ENCODE measurements around the gene WASHC2A.
"Not testable (repeated sequence)": the region's sequence is repeated elsewhere in the genome, so short reads cannot be mapped to it uniquely, and the experiment has no call there.

WASHC2A gene

DNA sequence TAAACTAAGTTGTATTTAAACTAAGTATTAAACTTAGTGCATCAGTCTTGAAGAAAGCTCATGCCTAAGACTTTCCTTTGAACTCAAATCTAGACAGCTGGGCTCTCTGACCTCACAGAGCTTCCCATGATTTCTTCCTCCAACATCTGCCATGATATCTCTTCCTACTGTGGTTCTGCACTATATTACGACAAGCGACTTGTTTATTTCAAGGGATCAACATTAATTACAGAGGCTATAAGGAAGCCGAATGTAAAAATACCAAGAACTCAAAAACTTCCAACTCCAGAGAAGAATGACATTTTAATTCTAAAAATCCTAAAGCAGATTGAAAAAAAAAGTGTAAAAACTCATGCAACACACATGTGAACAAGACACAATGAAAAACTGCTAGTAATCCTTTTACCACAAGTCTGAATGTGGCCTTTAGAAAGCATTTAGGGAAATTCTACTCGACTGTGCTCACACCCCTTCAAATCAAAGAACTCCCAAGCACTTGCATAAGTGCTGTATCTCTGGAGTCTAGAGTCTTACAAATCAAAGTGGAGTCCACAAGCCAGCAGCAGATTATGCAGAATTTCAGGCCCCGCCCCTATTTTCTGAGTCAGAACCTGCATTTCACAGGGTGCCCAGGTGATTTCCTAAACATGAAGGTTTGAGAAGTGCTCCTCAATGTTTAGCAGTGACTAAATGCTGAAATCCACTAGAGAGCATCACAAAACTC lies 22.7 kb upstream of the WASHC2A start:
- in situ Hi-C loops (cut with HindIII; ENCODE audit: low sequenced_read_pairs) = no loop called here
- H3K4me3 ChIP-seq (ENCODE audit: low read depth, low read length) = no peak overlapping the region
- TF ChIP-seq, protein P1, sequence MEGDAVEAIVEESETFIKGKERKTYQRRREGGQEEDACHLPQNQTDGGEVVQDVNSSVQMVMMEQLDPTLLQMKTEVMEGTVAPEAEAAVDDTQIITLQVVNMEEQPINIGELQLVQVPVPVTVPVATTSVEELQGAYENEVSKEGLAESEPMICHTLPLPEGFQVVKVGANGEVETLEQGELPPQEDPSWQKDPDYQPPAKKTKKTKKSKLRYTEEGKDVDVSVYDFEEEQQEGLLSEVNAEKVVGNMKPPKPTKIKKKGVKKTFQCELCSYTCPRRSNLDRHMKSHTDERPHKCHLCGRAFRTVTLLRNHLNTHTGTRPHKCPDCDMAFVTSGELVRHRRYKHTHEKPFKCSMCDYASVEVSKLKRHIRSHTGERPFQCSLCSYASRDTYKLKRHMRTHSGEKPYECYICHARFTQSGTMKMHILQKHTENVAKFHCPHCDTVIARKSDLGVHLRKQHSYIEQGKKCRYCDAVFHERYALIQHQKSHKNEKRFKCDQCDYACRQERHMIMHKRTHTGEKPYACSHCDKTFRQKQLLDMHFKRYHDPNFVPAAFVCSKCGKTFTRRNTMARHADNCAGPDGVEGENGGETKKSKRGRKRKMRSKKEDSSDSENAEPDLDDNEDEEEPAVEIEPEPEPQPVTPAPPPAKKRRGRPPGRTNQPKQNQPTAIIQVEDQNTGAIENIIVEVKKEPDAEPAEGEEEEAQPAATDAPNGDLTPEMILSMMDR (IDR thresholded peaks at IDR 0.05; ENCODE audit: low read depth, low read length) = no peak
- DNase-seq (ENCODE audit: low read depth, low spot score) = no peak

DNA sequence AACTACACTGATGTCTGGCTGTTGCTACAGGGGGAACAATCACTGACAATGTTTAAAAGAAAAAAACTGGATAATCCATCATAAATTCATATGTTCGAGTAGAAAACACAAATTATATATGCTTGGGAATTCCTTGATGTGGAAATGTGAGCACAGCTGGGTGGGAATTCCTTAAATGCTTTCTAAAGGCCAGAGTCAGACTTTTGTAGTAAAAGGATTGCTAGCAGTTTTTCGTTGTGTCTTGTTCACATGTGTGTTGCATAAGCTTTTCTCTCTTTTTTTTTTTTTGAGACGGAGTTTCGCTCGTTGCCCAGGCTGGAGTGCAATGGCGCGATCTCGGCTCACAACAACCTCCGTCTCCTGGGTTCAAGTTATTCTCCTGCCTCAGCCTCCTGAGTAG lies 21.3 kb upstream of the WASHC2A start:
- DNase-seq (ENCODE audit: low read depth, low spot score); H3K4me3 ChIP-seq (ENCODE audit: low read depth, low read length); in situ Hi-C loops (cut with HindIII; ENCODE audit: low sequenced_read_pairs): not testable (repeated sequence)

DNA sequence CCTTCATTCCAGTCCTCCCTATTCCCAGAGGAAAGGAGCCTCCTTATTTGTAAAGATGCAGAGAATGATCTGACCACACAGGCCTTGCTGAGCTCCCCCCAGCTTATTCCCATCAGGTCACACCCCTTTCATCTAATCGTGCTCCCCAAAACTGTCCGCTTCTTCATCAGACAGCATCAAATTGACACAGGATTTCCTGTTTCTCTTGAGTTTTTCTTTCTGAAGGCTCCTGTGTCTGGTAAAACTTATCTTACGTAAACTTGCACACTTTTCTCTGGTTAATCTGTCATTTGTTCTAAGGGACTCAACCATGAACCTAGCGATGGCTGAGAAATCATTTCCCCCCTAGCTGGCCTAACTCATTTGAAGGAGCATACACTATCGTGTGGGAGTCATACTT lies 20.2 kb upstream of the WASHC2A start:
- DNase-seq (ENCODE audit: low read depth, low spot score); in situ Hi-C loops (cut with HindIII; ENCODE audit: low sequenced_read_pairs); H3K4me3 ChIP-seq (ENCODE audit: low read depth, low read length): not testable (repeated sequence)

DNA sequence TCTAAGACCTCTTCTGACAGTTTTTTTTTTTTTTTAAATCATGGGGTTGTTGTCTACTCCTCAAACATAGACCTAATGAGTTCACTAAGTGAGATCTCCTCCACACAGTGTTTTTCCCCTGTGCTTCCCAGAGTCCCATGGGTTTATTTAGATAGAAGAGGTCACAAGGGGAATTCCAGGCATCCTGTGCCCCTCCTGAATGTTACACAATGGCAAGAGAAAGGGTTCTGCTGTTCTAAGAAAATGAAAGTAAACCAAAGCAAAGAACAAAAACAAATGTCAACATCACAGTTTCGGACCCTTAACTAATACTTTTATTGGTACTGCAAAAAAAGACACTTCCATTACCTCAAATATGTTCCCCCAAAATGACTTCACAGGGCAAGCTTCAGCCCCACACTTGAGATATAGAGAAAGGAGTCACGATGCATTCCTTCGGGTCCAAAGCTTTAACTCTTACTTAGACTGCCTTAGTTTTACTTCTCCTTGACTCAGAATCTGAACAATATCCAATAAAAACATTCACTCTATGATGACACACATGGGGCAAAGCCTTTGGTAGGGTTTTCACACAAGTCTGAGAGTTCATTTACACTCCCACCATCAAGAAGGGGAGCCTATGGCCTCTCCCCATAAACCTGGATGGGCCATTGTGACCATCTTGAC lies 15.6 kb upstream of the WASHC2A start:
- peak; percentile 46 for DNase-seq (ENCODE audit: low read depth, low spot score)

DNA sequence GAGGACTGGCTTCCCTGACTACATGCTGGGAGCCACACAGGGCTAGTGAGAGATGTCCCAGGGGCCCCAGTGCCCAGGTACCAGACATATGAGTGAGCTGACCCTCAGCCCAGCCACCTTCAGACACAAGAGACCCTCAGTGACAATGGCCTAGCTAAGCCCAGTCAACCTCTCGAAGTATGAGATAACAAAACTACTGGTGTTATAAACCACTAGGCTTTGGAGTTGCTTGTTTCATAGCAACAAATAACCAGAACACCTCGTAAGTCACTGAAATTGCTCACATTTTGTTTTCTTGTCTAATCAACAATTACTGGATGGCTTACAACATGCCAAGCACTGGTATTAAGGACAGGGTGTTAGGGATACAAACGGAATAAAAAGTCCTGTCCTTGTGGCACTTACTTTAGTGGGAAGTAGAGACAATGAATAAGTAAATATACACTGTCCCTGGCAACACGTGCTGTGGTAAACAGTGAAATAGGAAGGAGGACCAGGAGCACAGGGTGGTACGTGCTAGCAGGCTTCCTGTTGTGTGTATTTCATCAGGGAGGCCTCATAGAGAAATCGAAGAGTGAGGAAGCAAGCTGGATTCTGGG lies 14.9 kb upstream of the WASHC2A start:
- in situ Hi-C loops (cut with HindIII; ENCODE audit: low sequenced_read_pairs); DNase-seq (ENCODE audit: low read depth, low spot score): not testable (repeated sequence)

More for the DNA sequence above, 15.6 kb upstream of the WASHC2A start:
- peak overlapping the region; percentile 9 for H3K4me3 ChIP-seq (ENCODE audit: low read depth, low read length)
- in situ Hi-C loops (cut with HindIII; ENCODE audit: low sequenced_read_pairs) = not testable (repeated sequence)

DNA sequence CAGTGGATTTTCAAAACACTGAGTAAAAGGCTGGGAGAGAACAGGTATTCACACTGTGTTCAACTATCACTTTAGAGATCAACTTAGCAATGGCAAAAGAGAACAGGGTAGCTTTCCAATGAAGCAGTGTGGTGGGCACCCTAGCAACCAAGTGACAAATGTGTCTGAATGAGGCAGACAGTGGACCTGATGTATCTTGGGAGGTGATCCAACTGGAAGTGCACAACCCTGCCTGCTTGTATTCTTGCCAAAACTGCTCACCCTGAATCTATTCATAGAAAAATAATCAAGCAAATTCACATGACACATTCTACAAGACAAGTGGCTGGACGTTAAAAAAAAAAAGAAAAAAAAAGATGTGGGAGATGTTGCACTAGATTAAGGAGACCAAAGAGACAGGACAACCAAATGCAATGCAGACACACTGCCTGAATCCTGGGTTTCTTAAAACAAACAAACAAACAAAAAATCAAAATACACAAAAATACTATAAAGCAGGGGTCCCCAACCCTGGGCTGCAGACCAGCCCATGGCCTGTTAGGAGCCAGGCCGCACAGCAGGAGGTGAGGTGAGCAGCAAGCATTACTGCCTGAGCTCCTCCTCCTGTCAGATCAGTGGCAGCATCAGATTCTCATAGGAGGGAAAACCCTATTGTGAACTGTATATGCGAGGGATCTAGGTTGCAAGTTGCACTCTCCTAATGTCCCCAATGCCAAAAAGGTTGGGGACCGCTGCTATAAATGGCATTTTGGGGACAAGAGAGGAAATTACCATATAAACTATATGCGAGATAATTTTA lies 12.1 kb upstream of the WASHC2A start:
- DNase-seq (ENCODE audit: low read depth, low spot score); in situ Hi-C loops (cut with HindIII; ENCODE audit: low sequenced_read_pairs); H3K4me3 ChIP-seq (ENCODE audit: low read depth, low read length): not testable (repeated sequence)

More for the DNA sequence above, 14.9 kb upstream of the WASHC2A start:
- not testable (repeated sequence) for H3K4me3 ChIP-seq (ENCODE audit: low read depth, low read length)

DNA sequence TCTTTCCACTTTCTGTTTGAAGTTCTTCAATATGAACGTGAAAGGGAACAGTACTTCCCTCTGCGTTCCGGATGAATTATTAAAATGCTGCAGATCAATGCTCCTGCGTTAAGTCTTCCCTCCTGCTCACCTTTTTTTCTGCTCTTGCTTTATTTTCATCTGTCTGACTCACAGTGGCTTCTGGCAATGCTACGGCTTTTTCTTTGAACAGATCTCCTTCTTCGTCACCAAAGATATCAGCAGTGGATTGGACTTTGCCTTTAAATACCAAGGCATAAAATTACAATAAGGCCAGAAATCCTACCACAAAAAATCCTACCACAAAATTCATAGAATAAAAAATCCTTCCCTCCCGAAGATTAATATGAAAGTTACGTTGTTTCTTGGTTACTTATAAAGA lies 11.1 kb upstream of the WASHC2A start:
- H3K4me3 ChIP-seq (ENCODE audit: low read depth, low read length); in situ Hi-C loops (cut with HindIII; ENCODE audit: low sequenced_read_pairs); DNase-seq (ENCODE audit: low read depth, low spot score): not testable (repeated sequence)

DNA sequence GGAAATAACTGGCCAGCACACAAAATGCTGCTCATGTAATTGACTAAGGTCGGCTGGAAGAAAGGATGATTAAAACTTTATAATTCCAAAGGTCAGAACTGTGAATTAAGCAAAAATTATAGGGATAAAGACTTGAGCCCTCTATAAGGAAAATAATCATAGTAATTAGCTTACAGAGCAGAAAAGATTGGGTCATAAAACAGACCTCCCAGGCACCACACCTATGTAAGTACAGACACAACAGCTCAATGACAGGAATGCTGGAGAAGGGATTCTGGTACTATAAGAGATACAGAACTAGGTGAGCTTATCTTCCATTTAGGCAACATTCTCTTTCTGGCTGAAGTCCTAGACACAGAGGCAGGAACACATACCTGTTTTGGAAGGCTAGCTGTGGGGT lies 9.0 kb upstream of the WASHC2A start:
- in situ Hi-C loops (cut with HindIII; ENCODE audit: low sequenced_read_pairs); DNase-seq (ENCODE audit: low read depth, low spot score); H3K4me3 ChIP-seq (ENCODE audit: low read depth, low read length): not testable (repeated sequence)

DNA sequence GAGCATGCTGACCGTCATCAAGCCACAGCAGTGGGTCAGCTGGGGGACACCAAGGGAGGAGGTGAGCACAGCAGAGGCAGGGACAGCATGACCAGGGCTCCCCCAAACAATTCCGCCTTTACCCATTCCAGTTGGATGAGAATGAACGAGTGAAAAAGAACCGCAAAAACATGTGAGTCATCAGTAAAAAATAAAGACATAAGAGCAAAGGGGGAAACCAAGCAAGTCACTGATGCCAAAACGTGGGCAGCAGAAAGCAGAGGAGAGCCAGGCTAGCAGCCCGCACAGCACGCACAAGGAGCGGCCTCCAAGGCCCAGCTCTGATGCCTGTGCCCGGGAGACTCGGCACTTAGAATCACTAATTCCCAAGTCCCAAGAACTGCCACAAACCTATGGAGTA lies 7.8 kb upstream of the WASHC2A start:
- in situ Hi-C loops (cut with HindIII; ENCODE audit: low sequenced_read_pairs); H3K4me3 ChIP-seq (ENCODE audit: low read depth, low read length): not testable (repeated sequence)
- peak; percentile 47 for DNase-seq (ENCODE audit: low read depth, low spot score)

DNA sequence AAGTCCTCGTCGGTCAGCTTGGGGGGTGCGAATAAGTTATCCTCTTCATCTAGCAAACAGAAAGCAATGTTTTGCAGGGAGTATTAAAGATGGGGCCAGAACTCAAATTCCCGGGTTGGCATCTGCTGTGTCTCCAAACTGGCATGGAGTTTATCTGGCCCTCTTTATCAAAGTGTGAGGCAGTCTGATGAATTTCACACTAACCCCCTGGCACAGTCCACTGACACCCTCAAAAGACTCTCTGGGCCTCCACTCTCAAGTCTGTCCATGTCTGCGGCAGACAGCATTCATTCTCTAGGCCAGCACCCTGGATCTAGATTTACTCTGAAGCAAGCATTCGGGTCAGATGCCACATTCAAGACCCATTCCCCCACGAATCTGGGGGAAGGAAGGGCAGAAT lies 6.2 kb upstream of the WASHC2A start:
- DNase-seq (ENCODE audit: low read depth, low spot score); H3K4me3 ChIP-seq (ENCODE audit: low read depth, low read length); in situ Hi-C loops (cut with HindIII; ENCODE audit: low sequenced_read_pairs): not testable (repeated sequence)

DNA sequence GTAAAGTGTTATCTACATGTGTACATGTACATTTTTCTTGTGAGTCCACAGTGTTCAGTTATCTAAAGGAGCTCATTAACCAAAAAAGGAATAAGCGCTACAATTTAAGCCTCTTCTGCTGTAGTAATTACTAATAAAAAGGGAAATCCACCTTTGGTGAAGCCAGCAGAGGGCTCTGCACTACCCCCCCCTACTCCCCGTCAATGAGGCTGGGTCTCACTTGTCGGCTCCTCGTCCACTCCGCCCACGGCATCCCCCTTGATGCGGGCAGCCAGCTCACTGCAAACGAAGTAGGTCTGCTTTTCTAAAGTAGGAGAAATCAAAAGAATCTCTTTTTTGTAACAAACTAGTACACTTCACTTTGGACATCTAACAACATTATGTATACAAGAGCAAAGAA lies 4.7 kb upstream of the WASHC2A start:
- TF ChIP-seq, protein P1 (IDR thresholded peaks at IDR 0.05; ENCODE audit: low read depth, low read length) = peak; percentile 33
- DNase-seq (ENCODE audit: low read depth, low spot score) = no peak
- H3K4me3 ChIP-seq (ENCODE audit: low read depth, low read length) = no peak overlapping the region
- in situ Hi-C loops (cut with HindIII; ENCODE audit: low sequenced_read_pairs) = no loop called here

DNA sequence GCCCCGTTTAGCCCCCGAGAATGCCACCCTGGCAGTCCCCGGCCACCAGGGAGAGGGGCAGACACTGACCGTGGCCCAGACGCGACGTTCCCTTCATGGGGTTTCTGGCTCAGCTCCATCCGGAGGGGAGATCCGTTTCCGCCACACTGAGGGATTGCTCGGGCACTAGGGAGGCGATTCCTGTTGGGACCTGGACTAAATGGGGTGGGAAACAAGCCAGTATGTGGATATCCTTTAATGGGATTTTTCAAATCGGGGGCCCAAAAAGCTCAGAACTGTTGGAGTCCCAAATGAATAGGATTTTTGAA lies 552 bp downstream of the WASHC2A start:
- peak overlapping the region; percentile 33 for H3K4me3 ChIP-seq (ENCODE audit: low read depth, low read length)
- in situ Hi-C loops (cut with HindIII; ENCODE audit: low sequenced_read_pairs); DNase-seq (ENCODE audit: low read depth, low spot score): not testable (repeated sequence)

DNA sequence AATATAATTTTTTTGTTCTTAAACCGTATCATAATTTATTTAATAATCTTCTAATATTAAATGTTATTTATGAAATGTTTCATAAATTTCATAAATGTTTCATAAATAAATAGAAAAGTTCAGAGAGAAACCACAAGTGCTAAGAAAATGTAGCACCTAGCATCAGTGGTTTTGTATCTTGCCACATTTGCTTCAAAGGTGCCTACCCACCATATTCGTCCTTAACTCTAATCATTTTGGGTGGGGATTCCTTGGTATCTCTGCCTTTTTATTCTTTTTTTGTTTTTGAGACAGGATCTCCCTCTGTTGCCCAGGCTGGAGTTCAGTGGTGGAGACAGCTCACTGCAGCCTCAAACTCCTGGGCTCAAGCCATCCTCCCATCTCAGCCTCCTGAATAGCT lies 7.4 kb downstream of the WASHC2A start:
- in situ Hi-C loops (cut with HindIII; ENCODE audit: low sequenced_read_pairs); H3K4me3 ChIP-seq (ENCODE audit: low read depth, low read length); DNase-seq (ENCODE audit: low read depth, low spot score): not testable (repeated sequence)

DNA sequence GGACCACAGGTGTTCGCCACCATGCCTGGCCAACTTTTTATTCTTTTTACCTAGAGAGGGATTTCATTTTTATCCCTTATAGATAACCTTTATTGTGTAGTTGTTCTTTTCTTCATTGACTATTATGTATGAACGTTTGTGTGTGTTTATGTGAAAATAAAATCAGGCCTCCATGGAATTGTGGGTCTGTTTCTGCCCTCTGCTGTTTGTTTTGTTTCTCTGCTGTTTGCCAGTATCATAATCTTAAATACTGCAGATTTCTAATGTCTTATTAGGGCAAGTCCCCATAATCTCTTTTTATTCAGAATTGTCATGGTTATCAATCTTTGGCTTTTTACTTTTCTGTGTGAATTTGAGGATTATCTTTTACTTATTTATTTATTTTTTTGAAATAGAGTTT lies 7.8 kb downstream of the WASHC2A start:
- in situ Hi-C loops (cut with HindIII; ENCODE audit: low sequenced_read_pairs); DNase-seq (ENCODE audit: low read depth, low spot score); H3K4me3 ChIP-seq (ENCODE audit: low read depth, low read length): not testable (repeated sequence)

DNA sequence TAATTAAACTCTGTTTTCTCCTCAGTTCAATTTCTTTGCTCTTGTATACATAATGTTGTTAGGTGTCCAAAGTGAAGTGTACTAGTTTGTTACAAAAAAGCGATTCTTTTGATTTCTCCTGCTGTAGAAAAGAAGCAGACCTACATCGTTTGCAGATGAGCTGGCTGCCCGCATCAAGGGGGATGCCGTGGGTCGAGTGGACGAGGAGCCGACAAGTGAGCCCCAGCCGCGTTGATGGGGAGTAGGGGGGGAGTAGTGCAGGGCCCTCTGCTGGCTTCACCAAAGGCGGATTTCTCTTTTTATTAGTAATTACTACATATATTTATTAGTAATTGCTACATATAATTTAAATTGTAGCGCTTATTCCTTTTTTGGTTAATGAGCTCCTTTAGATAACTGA lies 23.6 kb downstream of the WASHC2A start:
- in situ Hi-C loops (cut with HindIII; ENCODE audit: low sequenced_read_pairs); H3K4me3 ChIP-seq (ENCODE audit: low read depth, low read length); DNase-seq (ENCODE audit: low read depth, low spot score): not testable (repeated sequence)

Data from astrocyte of the spinal cord (primary cell).